ENCODE data around the gene ERI3. TPM values are rescaled to one million over a fixed set of nuclear protein-coding genes. Genes with fewer than 3 reads are reported as not detected.
A peak's percentile ranks its signal among the peaks of the same experiment; 100 is the strongest.

The ERI3 gene
- total RNA-seq, 1 experiment from 2014 or later, result 74.2 TPM

DNA sequence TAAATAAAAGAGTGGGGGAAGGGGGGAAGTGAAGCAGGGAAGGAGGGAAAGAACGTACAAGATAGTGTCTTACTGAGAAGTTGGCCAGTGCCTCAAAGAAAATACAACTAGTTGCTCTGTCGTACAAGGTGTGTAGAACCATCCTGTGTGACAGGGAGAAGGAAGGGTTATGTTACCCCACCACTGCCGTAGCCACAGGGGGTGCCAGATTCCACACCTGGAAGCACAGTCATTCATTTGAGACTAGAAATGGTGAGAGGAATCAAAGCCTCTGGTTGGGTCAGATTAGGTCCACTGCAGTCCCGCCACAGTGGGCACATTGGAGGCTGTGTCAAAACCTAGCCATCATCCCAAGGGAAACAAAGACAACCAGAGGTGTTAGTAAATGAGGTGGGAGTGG, 2.7 kb upstream of the ERI3 start (continued):
- TF ChIP-seq, protein P1, sequence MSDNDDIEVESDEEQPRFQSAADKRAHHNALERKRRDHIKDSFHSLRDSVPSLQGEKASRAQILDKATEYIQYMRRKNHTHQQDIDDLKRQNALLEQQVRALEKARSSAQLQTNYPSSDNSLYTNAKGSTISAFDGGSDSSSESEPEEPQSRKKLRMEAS (IDR thresholded peaks at IDR 0.05), result no peak
- TF ChIP-seq SP1 (IDR thresholded peaks at IDR 0.05; ENCODE audit: low read depth) (no peak), ZNF274 (IDR thresholded peaks at IDR 0.05; ENCODE audit: low read depth, low read length) (no peak), EZH2phosphoT487 (IDR thresholded peaks at IDR 0.05; ENCODE audit: borderline replicate concordance) (no peak), SRF (IDR thresholded peaks at IDR 0.05; ENCODE audit: low read depth) (no peak), JUND (IDR thresholded peaks at IDR 0.05) (no peak), SIN3A (IDR thresholded peaks at IDR 0.05; ENCODE audit: low read depth) (no peak), ELF1 (IDR thresholded peaks at IDR 0.05; ENCODE audit: borderline replicate concordance, low read depth) (no peak), POLR2A (IDR thresholded peaks at IDR 0.05; ENCODE audit: borderline replicate concordance, extremely low read depth, insufficient read depth, insufficient read length) (no peak), RAD21 (IDR thresholded peaks at IDR 0.05; ENCODE audit: low read depth) (no peak)

DNA sequence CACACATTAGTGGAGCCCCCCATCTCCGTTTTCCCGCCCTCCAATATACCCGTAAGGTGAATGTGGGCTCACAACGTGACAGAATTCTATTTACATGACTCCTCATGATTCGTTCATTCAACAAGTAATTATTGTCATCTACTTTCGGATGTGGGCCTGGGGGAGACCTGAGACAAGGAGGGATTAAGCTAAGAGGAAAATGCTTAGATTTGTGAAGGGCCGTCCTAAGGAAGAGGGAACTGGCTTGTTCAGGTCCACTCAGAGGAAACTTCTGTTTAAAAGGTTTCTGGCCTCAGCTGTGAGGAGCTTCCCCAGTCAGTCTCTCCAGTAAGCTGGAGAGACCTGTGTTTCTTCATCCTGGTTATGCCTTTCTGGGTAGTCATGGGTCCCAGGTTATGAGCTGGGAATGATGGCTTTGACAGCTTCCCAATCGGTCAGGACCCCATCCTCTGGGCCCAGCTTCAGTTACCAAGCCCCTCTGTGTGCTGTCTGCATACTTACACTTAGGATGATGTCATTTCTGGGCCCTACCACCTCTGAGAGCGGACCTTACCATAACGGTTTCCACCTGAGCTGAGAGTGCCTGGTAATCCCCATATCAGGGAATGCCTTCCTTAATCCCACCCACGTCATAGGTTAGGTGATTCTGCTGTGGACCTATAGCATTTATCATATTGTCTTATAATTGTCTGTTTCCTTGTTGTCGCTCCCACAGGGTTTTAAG, 687 bp upstream of the ERI3 start:
- 0 out of 4 replicates have a peak, but pooled peaks cover 0 to 2% of the 10 kb centered on the region in 2 experiments for H3K36me3 ChIP-seq (ENCODE audit: control insufficient read depth in 1 of 2, insufficient read depth in 2 of 2, low read length in 2 of 2)
- POLR2A ChIA-PET, result no interaction called here
- intact Hi-C loops (cut with micrococcal nuclease), result no loop called here
- CTCF ChIA-PET, result interaction anchor here (1.0 kb wide), 1 partner anchor 14 kb away, joined by 3 read pairs; no protein-coding TSS in a partner anchor
- H3K9ac ChIP-seq (ENCODE audit: low read length), result peak overlapping the region; percentile 35; the same call in 1 of the 2 replicates
- peaks cover 4 to 28% of the 10 kb centered on the region in 2 experiments; a peak in 3 of 4 replicates for H3K4me1 ChIP-seq (ENCODE audit: control insufficient read depth in 1 of 2, insufficient read depth in 2 of 2, low read length in 2 of 2)
- no peaks in the 10 kb centered on the region for H3K9me2 ChIP-seq (ENCODE audit: insufficient read depth)
- no TSS peak for BruUV-seq (replicated peaks)
- H3K4me2 ChIP-seq (ENCODE audit: low read length), result peak overlapping the region; percentile 92
- H3K79me2 ChIP-seq (ENCODE audit: insufficient read depth, low read length), result peaks cover 36% of the 10 kb centered on the region
- ATAC-seq, result no peak
- H4K20me1 ChIP-seq (ENCODE audit: insufficient read depth), result no peaks in the 10 kb centered on the region
- no peaks in the 10 kb centered on the region for H3K27me3 ChIP-seq (ENCODE audit: insufficient read depth, low read length)
- H3K4me3 ChIP-seq (replicated peaks in 1 of 2; ENCODE audit: low read depth in 1 of 2, low read length in 2 of 2), result peak overlapping the region; percentile 41 to 94
- RAD21 ChIA-PET (ENCODE audit: low non-redundant PET in 1 of 2, low total read pairs in 2 of 2, uncharacterized antibody in 2 of 2, unreplicated experiment in 2 of 2), result no interaction called here
- no peak for TF ChIP-seq SRF (IDR thresholded peaks at IDR 0.05; ENCODE audit: low read depth)
- TF ChIP-seq CBX3 (IDR thresholded peaks at IDR 0.05; ENCODE audit: low read depth), result no peak
- no peak for TF ChIP-seq RAD21 (IDR thresholded peaks at IDR 0.05; ENCODE audit: low read depth)
- no peak for TF ChIP-seq YY1 (IDR thresholded peaks at IDR 0.05; ENCODE audit: extremely low read depth, insufficient replicate concordance, low read depth, low read length)
- TF ChIP-seq EZH2 (IDR thresholded peaks at IDR 0.05), result no peak
- no peak for TF ChIP-seq SIN3A (IDR thresholded peaks at IDR 0.05; ENCODE audit: low read depth)
- no peak for TF ChIP-seq SP1 (IDR thresholded peaks at IDR 0.05; ENCODE audit: low read depth)
- TF ChIP-seq, protein P2, sequence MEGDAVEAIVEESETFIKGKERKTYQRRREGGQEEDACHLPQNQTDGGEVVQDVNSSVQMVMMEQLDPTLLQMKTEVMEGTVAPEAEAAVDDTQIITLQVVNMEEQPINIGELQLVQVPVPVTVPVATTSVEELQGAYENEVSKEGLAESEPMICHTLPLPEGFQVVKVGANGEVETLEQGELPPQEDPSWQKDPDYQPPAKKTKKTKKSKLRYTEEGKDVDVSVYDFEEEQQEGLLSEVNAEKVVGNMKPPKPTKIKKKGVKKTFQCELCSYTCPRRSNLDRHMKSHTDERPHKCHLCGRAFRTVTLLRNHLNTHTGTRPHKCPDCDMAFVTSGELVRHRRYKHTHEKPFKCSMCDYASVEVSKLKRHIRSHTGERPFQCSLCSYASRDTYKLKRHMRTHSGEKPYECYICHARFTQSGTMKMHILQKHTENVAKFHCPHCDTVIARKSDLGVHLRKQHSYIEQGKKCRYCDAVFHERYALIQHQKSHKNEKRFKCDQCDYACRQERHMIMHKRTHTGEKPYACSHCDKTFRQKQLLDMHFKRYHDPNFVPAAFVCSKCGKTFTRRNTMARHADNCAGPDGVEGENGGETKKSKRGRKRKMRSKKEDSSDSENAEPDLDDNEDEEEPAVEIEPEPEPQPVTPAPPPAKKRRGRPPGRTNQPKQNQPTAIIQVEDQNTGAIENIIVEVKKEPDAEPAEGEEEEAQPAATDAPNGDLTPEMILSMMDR (IDR thresholded peaks at IDR 0.05 in 2 of 3, conservative IDR thresholded peaks at IDR 0.05 in 1 of 3; ENCODE audit: borderline replicate concordance in 1 of 3, insufficient read depth in 1 of 3, low read depth in 2 of 3, low read length in 2 of 3), result no peak
- no peak for TF ChIP-seq FOSL1 (IDR thresholded peaks at IDR 0.05; ENCODE audit: low read depth)
- TF ChIP-seq ELF1 (IDR thresholded peaks at IDR 0.05; ENCODE audit: borderline replicate concordance, low read depth), result no peak
- no peak for TF ChIP-seq ZNF274 (IDR thresholded peaks at IDR 0.05; ENCODE audit: low read depth, low read length)
- TF ChIP-seq, protein P3, sequence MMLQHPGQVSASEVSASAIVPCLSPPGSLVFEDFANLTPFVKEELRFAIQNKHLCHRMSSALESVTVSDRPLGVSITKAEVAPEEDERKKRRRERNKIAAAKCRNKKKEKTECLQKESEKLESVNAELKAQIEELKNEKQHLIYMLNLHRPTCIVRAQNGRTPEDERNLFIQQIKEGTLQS (IDR thresholded peaks at IDR 0.05), result no peak
- no peak for TF ChIP-seq CEBPB (IDR thresholded peaks at IDR 0.05; ENCODE audit: low read depth)
- TF ChIP-seq POLR2AphosphoS5 (IDR thresholded peaks at IDR 0.05; ENCODE audit: low read depth, low read length), result no peak
- TF ChIP-seq JUND (IDR thresholded peaks at IDR 0.05), result no peak
- TF ChIP-seq, protein P1 (IDR thresholded peaks at IDR 0.05), result no peak
- peak overlapping the region; percentile 99 for H2AFZ ChIP-seq (ENCODE audit: low read depth, low read length, poor library complexity, severe bottlenecking)
- no peak overlapping the region for H3K27ac ChIP-seq (ENCODE audit: low read depth, low read length)
- no peaks in the 10 kb centered on the region for H3K9me3 ChIP-seq (ENCODE audit: control insufficient read depth in 1 of 2, insufficient read depth in 1 of 2, low read depth in 1 of 2, low read length in 2 of 2)
- DNase-seq (ENCODE audit: low read depth, low spot score), result no peak

All from HCT116 (cell line).